GM12878 (cell line): ENCODE data around the gene CTIF. TPM values are rescaled to one million over a fixed set of nuclear protein-coding genes. Genes with fewer than 3 reads are reported as not detected.

ENCODE experiments used
- ATAC-seq: fragments of 200-7000 bp; cut with Tn5 transposase; 3 replicates; pipeline ENCODE4 v1.9.1; 2020; ENCODE audit warnings: mild to moderate bottlenecking, moderate library complexity
- BruUV-seq: library from RNA; stranded (reverse); fragments of 400-500 nt; replicated peaks from 2 replicates; lab custom pipeline; 2021; lab: Mats Ljungman, UMichigan
- CTCF ChIA-PET: fragments of 300-600 bp; sonication (Branson Sonifier 250); formaldehyde crosslinking; extraction: SDS; loops from one replicate; lab custom pipeline; 2021; ENCODE audit warnings: inconsistent platforms; lab: Yijun Ruan, JAX
- POLR2A ChIA-PET: fragments of 350-600 bp; formaldehyde crosslinking; extraction: SDS; loops from one replicate; lab custom pipeline; 2021; ENCODE audit warnings: inconsistent platforms; lab: Charles Lee
- RAD21 ChIA-PET: fragments of 300-600 bp; sonication (Branson Sonifier 250); formaldehyde crosslinking; loops from one replicate; lab custom pipeline; 2023; ENCODE audit warnings: antibody characterized with exemption; ENCODE audit not compliant: unreplicated experiment; lab: Charles Lee
- SMC1A ChIA-PET: fragments of 300-600 bp; sonication (Branson Sonifier 250); formaldehyde crosslinking; loops from one replicate; lab custom pipeline; 2023; ENCODE audit not compliant: unreplicated experiment, uncharacterized antibody; lab: Charles Lee
- DNase-seq: peaks from one replicate; pipeline ENCODE4 v3.0.0-alpha.2; 2011; ENCODE audit warnings: low read depth, low spot score
- FAIRE-seq: peaks from 3 replicates; lab custom pipeline; 2011; peaks lifted over from hg19 to GRCh38; lab: Jason Lieb, UNC
- H2AFZ ChIP-seq: 2 replicates; pipeline ENCODE4 v1.6.0; 2011; ENCODE audit warnings: low read depth, low read length, control low read depth; ENCODE audit not compliant: control insufficient read depth
- H3K27ac ChIP-seq: 2 replicates; pipeline ENCODE4 v1.5.1; 2011; ENCODE audit warnings: control low read depth; ENCODE audit not compliant: control insufficient read depth, insufficient read depth
- H3K27me3 ChIP-seq, 2 experiments: replicated peaks in 1 of 2; 2 replicates each; pipeline versions ENCODE4 v1.6.0 to v1.6.1; 2011; ENCODE audit warnings: low read length in 1 of 2; ENCODE audit not compliant: control insufficient read depth in 2 of 2, insufficient read depth in 2 of 2
- H3K36me3 ChIP-seq, 2 experiments: 2 replicates each; pipeline ENCODE4 v1.5.1; 2011; ENCODE audit warnings: low read length in 1 of 2; ENCODE audit not compliant: control insufficient read depth in 2 of 2, insufficient read depth in 2 of 2
- H3K4me1 ChIP-seq: 2 replicates; pipeline ENCODE4 v1.6.1; 2011; ENCODE audit warnings: mild to moderate bottlenecking, low read length, moderate library complexity, mixed read lengths; ENCODE audit not compliant: control insufficient read depth, insufficient read depth
- H3K4me2 ChIP-seq: 2 replicates; pipeline ENCODE4 v1.6.0; 2011; ENCODE audit warnings: control low read depth; ENCODE audit not compliant: control insufficient read depth, insufficient read depth
- H3K4me3 ChIP-seq: fragments of 200-600 bp; sonication (generic); 2 replicates; pipeline ENCODE4 v1.5.1; 2016
- H3K79me2 ChIP-seq: 2 replicates; pipeline ENCODE4 v1.6.0; 2011; ENCODE audit warnings: low read length; ENCODE audit not compliant: control insufficient read depth, insufficient read depth
- H3K9ac ChIP-seq: 2 replicates; pipeline ENCODE4 v1.8.0; 2011; ENCODE audit warnings: low read length, control low read depth, mixed read lengths; ENCODE audit not compliant: control insufficient read depth, insufficient read depth
- H3K9me3 ChIP-seq: replicated peaks from 3 replicates; pipeline ENCODE4 v1.5.1; 2011; ENCODE audit warnings: mild to moderate bottlenecking, low read length; ENCODE audit not compliant: control insufficient read depth, insufficient read depth
- H4K20me1 ChIP-seq: 2 replicates; pipeline ENCODE4 v1.6.0; 2011; ENCODE audit not compliant: control insufficient read depth, insufficient read depth
- CBX5 ChIP-seq: sonication (generic); IDR thresholded peaks from 2 replicates; pipeline ENCODE4 v1.6.1; 2016; ENCODE audit warnings: low read depth, moderate library complexity, mild to moderate bottlenecking, inconsistent platforms
- CHD4 ChIP-seq: fragments of 200-600 bp; sonication (generic); IDR thresholded peaks from 2 replicates; pipeline ENCODE4 v1.6.1; 2016; ENCODE audit warnings: mild to moderate bottlenecking
- CREM ChIP-seq: IDR thresholded peaks from 2 replicates; pipeline ENCODE4 v1.6.1; 2014; ENCODE audit warnings: antibody characterized with exemption, low read depth
- DPF2 ChIP-seq: fragments of 450-650 bp; IDR thresholded peaks from 2 replicates; pipeline ENCODE4 v1.6.1; 2017; ENCODE audit warnings: mild to moderate bottlenecking
- EZH2 ChIP-seq: IDR thresholded peaks from 2 replicates; pipeline ENCODE4 v1.6.1; 2012; ENCODE audit warnings: low read depth, mild to moderate bottlenecking, control low read depth, inconsistent platforms, low read length, borderline replicate concordance; ENCODE audit not compliant: control insufficient read depth
- IKZF1 ChIP-seq: fragments of 450-650 bp; conservative IDR thresholded peaks from 2 replicates; pipeline ENCODE4 v1.6.1; 2017; ENCODE audit warnings: antibody characterized with exemption, mild to moderate bottlenecking
- KLF5 ChIP-seq: fragments of 450-650 bp; IDR thresholded peaks from 2 replicates; pipeline ENCODE4 v1.6.1; 2014; ENCODE audit warnings: mild to moderate bottlenecking; ENCODE audit not compliant: partially characterized antibody
- MXI1 ChIP-seq: fragments of 150-350 bp; IDR thresholded peaks from 2 replicates; pipeline ENCODE4 v1.6.1; 2011; ENCODE audit warnings: low read depth, mild to moderate bottlenecking, inconsistent platforms, low read length, improper control_type of control experiment
- RAD21 ChIP-seq: IDR thresholded peaks from 2 replicates; pipeline ENCODE4 v1.6.1; 2011; ENCODE audit warnings: mild to moderate bottlenecking, low read depth, low read length, moderate library complexity; ENCODE audit not compliant: insufficient read depth
- REST ChIP-seq: IDR thresholded peaks from 2 replicates; pipeline ENCODE4 v1.6.1; 2012; ENCODE audit warnings: mild to moderate bottlenecking, low read depth, low read length
- TAF1 ChIP-seq: IDR thresholded peaks from 2 replicates; pipeline ENCODE4 v1.6.1; 2011; ENCODE audit warnings: mild to moderate bottlenecking, low read depth, low read length, borderline replicate concordance
- ZNF207 ChIP-seq: fragments of 450-650 bp; IDR thresholded peaks from 2 replicates; pipeline ENCODE4 v1.6.1; 2014; ENCODE audit warnings: antibody characterized with exemption, mild to moderate bottlenecking, borderline replicate concordance
- ZNF622 ChIP-seq: fragments of 450-650 bp; IDR thresholded peaks from 2 replicates; pipeline ENCODE4 v1.6.1; 2017; ENCODE audit warnings: mild to moderate bottlenecking, inconsistent platforms
- ZSCAN29 ChIP-seq: fragments of 450-650 bp; IDR thresholded peaks from 2 replicates; pipeline ENCODE4 v1.6.1; 2017; ENCODE audit warnings: mild to moderate bottlenecking, moderate library complexity
- WGBS: methylation state at CpG from one replicate; pipeline ENCODE4 v1.1.6; 2016; ENCODE audit warnings: low lambda C conversion rate; ENCODE audit not compliant: insufficient replicate concordance, insufficient coverage; ENCODE audit errors: missing lambda C conversion rate; 5-methylcytosine and 5-hydroxymethylcytosine counted together
- in situ Hi-C: fragments of 300-500 bp; cut with MboI; formaldehyde crosslinking; loops from 9 replicates; pipeline ENCODE4 v1.14.3; 2018; ENCODE audit warnings: mixed read lengths
- intact Hi-C: fragments of 100-400 bp; cut with micrococcal nuclease; formaldehyde crosslinking; loops from one replicate; pipeline ENCODE4 v1.14.2; 2022; ENCODE audit not compliant: unreplicated experiment
- polyA plus RNA-seq, 11 experiments: library from polyadenylated mRNA; depleted of rRNA in 4 of 11; unstranded in 6 of 11; stranded (reverse) in 5 of 11; fragments of >200 nt; fragmentation: Nextera tagmentation in 4 of 11; fragmentation: Illumina TruSeq in 1 of 11; extraction: Ambion mirVana in 4 of 11; extraction: Trizol in 1 of 11; gene quantifications; 1 replicate in 1 of 11; 2 replicates in 10 of 11; pipeline versions ENCODE4 v1.2.1 to v1.2.3, GENCODE V29; 2011 to 2016; ENCODE audit warnings: inconsistent platforms in 2 of 11, missing spikeins in 2 of 11, low read depth in 1 of 11
- total RNA-seq, 4 experiments: library from RNA; depleted of rRNA in 3 of 4; stranded (reverse); fragments of >200 nt in 3 of 4; fragmentation: Illumina TruSeq in 1 of 4; extraction: Trizol in 1 of 4; gene quantifications; 2 replicates each; pipeline versions ENCODE4 v1.2.1 to v1.2.3, GENCODE V29; 2013 to 2021
- TF ChIP-seq, protein P1 (sequence below): fragments of 450-650 bp; IDR thresholded peaks from 2 replicates; pipeline ENCODE4 v1.6.1; 2017; ENCODE audit warnings: mild to moderate bottlenecking, low read depth, inconsistent platforms; ENCODE audit not compliant: poor library complexity, severe bottlenecking
- TF ChIP-seq, protein P2 (sequence below): fragments of 450-650 bp; IDR thresholded peaks from 2 replicates; pipeline ENCODE4 v1.6.1; 2017; ENCODE audit warnings: low read depth, mild to moderate bottlenecking, moderate library complexity

CTIF gene
- total and polyA plus RNA-seq, 10 of the 15 experiments (the other 5 are each of a cell fraction or from before 2014, with no cell fraction given), result 0.06 to 11.6 (median 2.5) TPM

- TF ChIP-seq TAF1 (no peak), RAD21 (no peak), CBX5 (no peak), ZNF207 (no peak), ZNF622 (no peak)
- TF ChIP-seq, protein P1, sequence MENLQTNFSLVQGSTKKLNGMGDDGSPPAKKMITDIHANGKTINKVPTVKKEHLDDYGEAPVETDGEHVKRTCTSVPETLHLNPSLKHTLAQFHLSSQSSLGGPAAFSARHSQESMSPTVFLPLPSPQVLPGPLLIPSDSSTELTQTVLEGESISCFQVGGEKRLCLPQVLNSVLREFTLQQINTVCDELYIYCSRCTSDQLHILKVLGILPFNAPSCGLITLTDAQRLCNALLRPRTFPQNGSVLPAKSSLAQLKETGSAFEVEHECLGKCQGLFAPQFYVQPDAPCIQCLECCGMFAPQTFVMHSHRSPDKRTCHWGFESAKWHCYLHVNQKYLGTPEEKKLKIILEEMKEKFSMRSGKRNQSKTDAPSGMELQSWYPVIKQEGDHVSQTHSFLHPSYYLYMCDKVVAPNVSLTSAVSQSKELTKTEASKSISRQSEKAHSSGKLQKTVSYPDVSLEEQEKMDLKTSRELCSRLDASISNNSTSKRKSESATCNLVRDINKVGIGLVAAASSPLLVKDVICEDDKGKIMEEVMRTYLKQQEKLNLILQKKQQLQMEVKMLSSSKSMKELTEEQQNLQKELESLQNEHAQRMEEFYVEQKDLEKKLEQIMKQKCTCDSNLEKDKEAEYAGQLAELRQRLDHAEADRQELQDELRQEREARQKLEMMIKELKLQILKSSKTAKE, result no peak
Measured at GRCh38 chr18:48862678-48863270, 323.9 kb downstream of the CTIF start (continued).

DNA sequence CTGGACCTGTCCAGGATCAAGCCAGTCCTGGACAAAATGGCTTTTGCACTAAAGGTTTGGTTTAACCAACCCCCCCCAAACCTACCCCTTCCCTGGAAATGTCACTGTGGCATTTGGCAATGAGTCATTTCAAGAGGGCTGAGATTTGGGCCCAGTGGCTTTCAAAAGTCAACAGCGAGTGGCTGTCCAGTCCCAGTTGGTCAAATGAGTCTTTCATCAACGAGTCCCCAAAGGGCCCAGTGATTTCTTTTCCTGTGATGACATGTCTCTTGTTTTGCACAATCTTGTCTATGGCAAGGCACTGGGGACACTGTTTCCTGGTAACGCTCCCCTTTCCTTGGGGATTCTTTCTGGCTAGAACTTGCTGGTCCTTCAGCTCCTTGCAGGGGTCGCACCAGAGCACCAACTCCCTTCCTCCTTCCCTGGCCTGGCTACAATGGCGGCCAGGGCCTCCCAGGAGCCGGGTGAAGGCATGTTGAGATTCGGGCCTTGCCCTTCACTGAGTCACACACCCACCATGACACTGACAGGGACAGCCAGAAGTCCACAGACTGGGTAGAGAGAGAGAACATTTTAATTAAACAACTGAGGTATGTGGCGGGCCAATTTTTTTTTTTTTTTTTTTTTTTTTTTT lies 324.7 kb downstream of the CTIF start:
- no peaks in the 10 kb centered on the region for H3K79me2 ChIP-seq
- BruUV-seq, result no TSS peak
- 75% methylated on average over 8 of the region's 8 CpGs for WGBS
- H3K27ac ChIP-seq, result no peak overlapping the region
- intact Hi-C loops (no loop called here), in situ Hi-C loops (no loop called here)
- H3K4me1 ChIP-seq, result peaks cover 16% of the 10 kb centered on the region
- H4K20me1 ChIP-seq, result no peaks in the 10 kb centered on the region
- POLR2A ChIA-PET, result no interaction called here
- SMC1A ChIA-PET, result interaction anchor here (1.1 kb wide), 1 partner anchor 20 kb away, joined by 3 read pairs; no protein-coding TSS in a partner anchor
- RAD21 ChIA-PET, result no interaction called here
- DNase-seq, result no peak
- H3K9me3 ChIP-seq, result peaks cover 4% of the 10 kb centered on the region; the same call in 1 of the 3 replicates
- FAIRE-seq, result no peak
- no peak overlapping the region for H2AFZ ChIP-seq
- no peaks in the 10 kb centered on the region for H3K27me3 ChIP-seq
- H3K36me3 ChIP-seq, result no peaks in the 10 kb centered on the region; a peak in 1 of 4 replicates
- ATAC-seq, result no peak
- no peak overlapping the region for H3K4me3 ChIP-seq
- H3K9ac ChIP-seq, result no peak overlapping the region
- CTCF ChIA-PET, result no interaction called here
- no peak overlapping the region for H3K4me2 ChIP-seq
- TF ChIP-seq ZNF622 (no peak), ZSCAN29 (no peak), CHD4 (no peak), MXI1 (no peak), REST (no peak), DPF2 (no peak), EZH2 (no peak), KLF5 (no peak), CREM (no peak), IKZF1 (no peak)
- TF ChIP-seq, protein P2, sequence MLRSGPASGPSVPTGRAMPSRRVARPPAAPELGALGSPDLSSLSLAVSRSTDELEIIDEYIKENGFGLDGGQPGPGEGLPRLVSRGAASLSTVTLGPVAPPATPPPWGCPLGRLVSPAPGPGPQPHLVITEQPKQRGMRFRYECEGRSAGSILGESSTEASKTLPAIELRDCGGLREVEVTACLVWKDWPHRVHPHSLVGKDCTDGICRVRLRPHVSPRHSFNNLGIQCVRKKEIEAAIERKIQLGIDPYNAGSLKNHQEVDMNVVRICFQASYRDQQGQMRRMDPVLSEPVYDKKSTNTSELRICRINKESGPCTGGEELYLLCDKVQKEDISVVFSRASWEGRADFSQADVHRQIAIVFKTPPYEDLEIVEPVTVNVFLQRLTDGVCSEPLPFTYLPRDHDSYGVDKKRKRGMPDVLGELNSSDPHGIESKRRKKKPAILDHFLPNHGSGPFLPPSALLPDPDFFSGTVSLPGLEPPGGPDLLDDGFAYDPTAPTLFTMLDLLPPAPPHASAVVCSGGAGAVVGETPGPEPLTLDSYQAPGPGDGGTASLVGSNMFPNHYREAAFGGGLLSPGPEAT, result no peak
